Adrenal gland (tissue), 12 donors: ENCODE results near the gene NCOA6. TPM values are rescaled to one million over a fixed set of nuclear protein-coding genes. Genes with fewer than 3 reads are reported as not detected.

Experiments used
- DNase-seq, 7 donors: peaks; one replicate each; pipeline ENCODE4 v3.0.0-alpha.2; 2019 to 2020
- H3K27ac ChIP-seq, 5 donors: fragments of 200-600 bp; sonication (generic) in 4 of 5; 1 replicate in 3 of 5; 2 replicates in 2 of 5; pipeline versions ENCODE4 v1.5.1 to v1.8.0; 2016 to 2020; ENCODE audit warnings: mild to moderate bottlenecking in 1 of 5
- H3K27me3 ChIP-seq: fragments of 200-600 bp; 2 replicates; pipeline ENCODE4 v1.8.0; 2021
- H3K36me3 ChIP-seq, 2 donors: fragments of 200-600 bp; replicated peaks in 1 of 2; 1 replicate in 1 of 2; 2 replicates in 1 of 2; pipeline versions ENCODE4 v1.5.1 to v1.8.0; 2018 to 2022
- H3K4me1 ChIP-seq, 2 donors: fragments of 200-600 bp; replicated peaks in 1 of 2; 1 replicate in 1 of 2; 2 replicates in 1 of 2; pipeline versions ENCODE4 v1.5.1 to v1.8.0; 2018 to 2021
- H3K4me3 ChIP-seq, 4 donors: fragments of 200-600 bp; sonication (generic) in 3 of 4; one replicate each; pipeline ENCODE4 v1.5.1; 2016 to 2018
- H3K9me3 ChIP-seq, 3 donors: fragments of 200-600 bp; sonication (generic) in 1 of 3; replicated peaks in 1 of 3; 1 replicate in 2 of 3; 2 replicates in 1 of 3; pipeline versions ENCODE4 v1.5.1 to v1.8.0; 2016 to 2021
- POLR2A ChIP-seq, 2 donors: fragments of 450-650 bp; IDR thresholded peaks; one replicate each; pipeline ENCODE4 v1.6.1; 2017; ENCODE audit warnings: antibody characterized with exemption in 2 of 2, mild to moderate bottlenecking in 2 of 2, moderate library complexity in 1 of 2
- WGBS, 4 donors: extraction: QIAGEN DNeasy Blood & Tissue Kit in 2 of 4; methylation state at CpG; one replicate each; pipeline versions ENCODE4 v1.1.5 to v1.1.7; 2013 to 2017; 5-methylcytosine and 5-hydroxymethylcytosine counted together
- intact Hi-C, 2 donors: fragments of 100-400 bp; cut with DNase I; formaldehyde crosslinking; loops; one replicate each; pipeline versions ENCODE4 v1.14.1 to v1.15.0; 2022 to 2023
- polyA plus RNA-seq, 3 donors: library from polyadenylated mRNA; stranded (reverse); fragments of 200-250 nt in 2 of 3; fragments of 350-450 nt in 1 of 3; fragmentation: Illumina TruSeq in 1 of 3; extraction: RNeasy Lipid Tissue Mini Kit (QIAGEN cat#74804) in 1 of 3; gene quantifications; one replicate each; pipeline ENCODE4 v1.2.3, GENCODE V29; 2013 to 2014
- total RNA-seq, 9 donors: library from RNA; depleted of rRNA in 4 of 9; stranded (reverse); fragments of >200 nt in 4 of 9; fragments of 120-200 nt in 1 of 9; fragmentation: NEBNext Ultra II Directional in 1 of 9; extraction: Animal tissue kit (Norgen Biotek cat#: 25700) in 1 of 9; gene quantifications; one replicate each; pipeline versions ENCODE4 v1.1.0 to v1.2.4, GENCODE V29; 2013 to 2023
- TF ChIP-seq, protein P1 (sequence below), 6 experiments: fragments of 450-650 bp in 4 of 6; fragments of 200-600 bp in 2 of 6; sonication (generic) in 1 of 6; IDR thresholded peaks; 1 replicate in 5 of 6; 2 replicates in 1 of 6; pipeline versions ENCODE4 v1.5.1 to v1.8.0; 2016 to 2021; ENCODE audit warnings: antibody characterized with exemption in 6 of 6, mild to moderate bottlenecking in 2 of 6, moderate library complexity in 1 of 6
- donor health status: healthy with polysubstance abuse.
- donor health status: Bipolar disorder and iron deficiency.
- donor health status: DM: yes; HTN: yes; CAD: no.
- donor health status: DM: no; HTN: no; CAD: no.
- donor health status: DM: no; HTN: no; CAD: no.
- donor health status: DM: yes; HTN: yes; CAD: no.

NCOA6 gene
- total and polyA plus RNA-seq, 12 donors, result 12.2 to 58.2 (median 21.7) TPM

DNA sequence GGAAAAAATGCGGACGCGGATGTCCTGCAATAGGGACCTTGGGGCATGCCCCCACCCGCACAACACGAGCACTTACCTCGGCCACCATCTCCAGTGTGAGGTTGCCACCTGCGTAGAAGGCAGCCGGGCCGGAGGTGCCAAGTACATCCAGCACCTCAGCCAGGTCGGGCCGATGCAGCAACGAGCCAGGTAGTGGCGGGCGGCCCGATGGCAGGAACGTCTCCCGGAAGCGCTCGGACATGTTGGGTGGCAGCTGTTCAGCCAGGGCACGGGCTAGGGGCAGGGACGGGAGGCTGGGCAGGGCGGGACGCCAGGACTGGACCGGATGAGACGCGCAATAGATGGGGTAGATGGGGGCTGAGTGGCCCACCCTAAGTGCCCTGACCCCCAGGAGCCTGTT is 33.9 kb upstream of the NCOA6 start:
- Histone ChIP-seq H3K27me3 (no peaks in the 10 kb centered on the region), H3K4me1 (no peaks in the 10 kb centered on the region), H3K36me3 (no peaks in the 10 kb centered on the region), H3K9me3 (no peaks in the 10 kb centered on the region), H3K27ac (no peak overlapping the region), H3K4me3 (no peak overlapping the region)
- intact Hi-C loops, result loop anchor here in 1 of 2 donors (10.0 kb wide), 2 partner anchors 355 to 575 kb away; partner anchors contain the start of gene GDF5
- WGBS, 4 donors, result 96 to 97% (median 96%) methylated on average over 17 to 26 of the region's 26 CpGs
- DNase-seq, result no peak
- TF ChIP-seq, protein P1, sequence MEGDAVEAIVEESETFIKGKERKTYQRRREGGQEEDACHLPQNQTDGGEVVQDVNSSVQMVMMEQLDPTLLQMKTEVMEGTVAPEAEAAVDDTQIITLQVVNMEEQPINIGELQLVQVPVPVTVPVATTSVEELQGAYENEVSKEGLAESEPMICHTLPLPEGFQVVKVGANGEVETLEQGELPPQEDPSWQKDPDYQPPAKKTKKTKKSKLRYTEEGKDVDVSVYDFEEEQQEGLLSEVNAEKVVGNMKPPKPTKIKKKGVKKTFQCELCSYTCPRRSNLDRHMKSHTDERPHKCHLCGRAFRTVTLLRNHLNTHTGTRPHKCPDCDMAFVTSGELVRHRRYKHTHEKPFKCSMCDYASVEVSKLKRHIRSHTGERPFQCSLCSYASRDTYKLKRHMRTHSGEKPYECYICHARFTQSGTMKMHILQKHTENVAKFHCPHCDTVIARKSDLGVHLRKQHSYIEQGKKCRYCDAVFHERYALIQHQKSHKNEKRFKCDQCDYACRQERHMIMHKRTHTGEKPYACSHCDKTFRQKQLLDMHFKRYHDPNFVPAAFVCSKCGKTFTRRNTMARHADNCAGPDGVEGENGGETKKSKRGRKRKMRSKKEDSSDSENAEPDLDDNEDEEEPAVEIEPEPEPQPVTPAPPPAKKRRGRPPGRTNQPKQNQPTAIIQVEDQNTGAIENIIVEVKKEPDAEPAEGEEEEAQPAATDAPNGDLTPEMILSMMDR (IDR thresholded peaks at IDR 0.05), result no peak
- TF ChIP-seq POLR2A (IDR thresholded peaks at IDR 0.05), result no peak

DNA sequence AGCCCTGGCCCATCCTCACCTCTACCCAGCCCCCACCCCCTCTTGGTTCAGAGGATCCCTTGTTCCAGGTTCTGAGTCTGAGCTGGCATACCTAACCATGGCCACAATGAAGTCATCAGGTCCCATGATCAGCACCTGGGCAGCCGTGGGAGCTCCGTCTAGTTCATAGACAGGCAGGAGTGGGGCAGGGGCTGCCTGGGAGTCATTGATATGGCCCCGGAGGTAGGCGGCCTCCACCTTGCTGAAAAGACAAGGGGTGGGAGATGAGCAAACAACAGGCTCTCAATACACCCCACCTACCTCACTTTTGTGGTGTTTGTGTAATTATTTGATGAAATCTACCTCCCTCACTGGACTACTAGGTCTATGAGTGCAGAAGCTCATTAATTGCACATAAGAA is 26.8 kb upstream of the NCOA6 start:
- DNase-seq, result peak in 1 of 7 donors; percentile 39
- Histone ChIP-seq H3K27ac (no peak overlapping the region), H3K4me3 (no peak overlapping the region), H3K36me3 (no peaks in the 10 kb centered on the region), H3K27me3 (no peaks in the 10 kb centered on the region), H3K4me1 (no peaks in the 10 kb centered on the region), H3K9me3 (no peaks in the 10 kb centered on the region)
- intact Hi-C loops, result loop anchor here in 1 of 2 donors (10.0 kb wide), 2 partner anchors 363 to 583 kb away; partner anchors contain the start of gene GDF5
- no peak for TF ChIP-seq POLR2A (IDR thresholded peaks at IDR 0.05)
- TF ChIP-seq, protein P1 (IDR thresholded peaks at IDR 0.05), result no peak
- 90 to 94% (median 93%) methylated on average over 2 to 4 of the region's 4 CpGs; no CpG with 5 or more reads in 1 of the 4 donors for whole genome bisulfite sequencing, 4 donors

DNA sequence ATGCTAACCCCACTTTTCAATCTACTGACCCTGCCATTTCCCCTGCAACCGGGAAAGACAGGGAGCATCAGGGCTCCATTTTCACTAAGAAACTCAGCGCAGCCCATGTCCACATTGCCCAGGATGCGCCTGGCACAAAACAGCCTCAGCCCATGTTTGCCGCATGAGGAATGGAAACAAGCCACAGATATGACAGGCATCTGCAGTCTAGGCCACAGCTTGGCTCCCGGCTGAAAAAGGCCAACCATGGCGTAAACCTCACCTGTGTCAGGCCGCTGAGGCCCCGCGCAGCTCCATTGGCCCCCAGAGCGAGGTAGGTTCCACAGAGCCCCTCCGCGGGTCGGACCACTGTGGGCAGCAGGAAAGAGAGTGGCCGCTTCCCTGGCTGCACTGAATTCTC is 25.5 kb upstream of the NCOA6 start:
- Histone ChIP-seq H3K27ac (no peak overlapping the region), H3K4me3 (no peak overlapping the region), H3K9me3 (no peaks in the 10 kb centered on the region), H3K27me3 (no peaks in the 10 kb centered on the region), H3K36me3 (no peaks in the 10 kb centered on the region), H3K4me1 (no peaks in the 10 kb centered on the region)
- no peak for TF ChIP-seq POLR2A (IDR thresholded peaks at IDR 0.05)
- TF ChIP-seq, protein P1 (IDR thresholded peaks at IDR 0.05), result no peak
- 96 to 100% (median 96%) methylated on average over 6 to 14 of the region's 14 CpGs for WGBS, 4 donors
- DNase-seq, result peak in 1 of 7 donors; percentile 28
- intact Hi-C loops, result loop anchor here in 1 of 2 donors (10.0 kb wide), 2 partner anchors 364 to 584 kb away; partner anchors contain the start of gene GDF5

DNA sequence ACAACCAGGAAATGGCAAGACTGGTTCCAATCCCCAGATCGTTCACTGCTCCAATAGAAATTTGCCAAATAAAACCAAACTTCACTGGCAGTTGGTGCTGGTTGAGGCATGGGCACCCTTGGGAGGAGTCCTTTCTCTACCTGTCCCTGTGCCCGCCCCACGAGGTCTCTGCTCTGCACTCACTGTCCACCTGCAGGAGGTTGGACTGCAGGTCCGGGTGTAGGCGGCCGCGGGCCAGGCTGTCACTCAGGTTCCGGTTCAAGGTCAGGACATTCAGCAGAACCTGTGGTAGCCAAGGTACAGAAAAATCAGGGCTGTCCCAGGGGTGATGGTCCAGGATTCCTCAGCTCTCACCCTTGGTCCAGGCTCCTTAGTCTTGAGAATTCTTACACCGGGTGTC is 24.3 kb upstream of the NCOA6 start:
- no peaks in the 10 kb centered on the region for H3K36me3 ChIP-seq
- no peak overlapping the region for H3K27ac ChIP-seq
- TF ChIP-seq POLR2A (IDR thresholded peaks at IDR 0.05), result no peak
- TF ChIP-seq, protein P1 (IDR thresholded peaks at IDR 0.05), result no peak
- no peaks in the 10 kb centered on the region for H3K9me3 ChIP-seq
- intact Hi-C loops, result loop anchor here in 1 of 2 donors (10.0 kb wide), 2 partner anchors 365 to 585 kb away; partner anchors contain the start of gene GDF5
- DNase-seq, result peak in 1 of 7 donors; percentile 34
- no peak overlapping the region for H3K4me3 ChIP-seq
- WGBS, 4 donors, result 68 to 91% (median 80%) methylated on average over 4 to 9 of the region's 9 CpGs
- H3K27me3 ChIP-seq, result no peaks in the 10 kb centered on the region
- no peaks in the 10 kb centered on the region for H3K4me1 ChIP-seq
